ENCODE results near the gene TBCB. TPM values are rescaled to one million over a fixed set of nuclear protein-coding genes. Genes with fewer than 3 reads are reported as not detected.

TBCB gene
- total RNA-seq, 4 donors from 2014 or later, result 89.8 to 132 (median 111) TPM

DNA sequence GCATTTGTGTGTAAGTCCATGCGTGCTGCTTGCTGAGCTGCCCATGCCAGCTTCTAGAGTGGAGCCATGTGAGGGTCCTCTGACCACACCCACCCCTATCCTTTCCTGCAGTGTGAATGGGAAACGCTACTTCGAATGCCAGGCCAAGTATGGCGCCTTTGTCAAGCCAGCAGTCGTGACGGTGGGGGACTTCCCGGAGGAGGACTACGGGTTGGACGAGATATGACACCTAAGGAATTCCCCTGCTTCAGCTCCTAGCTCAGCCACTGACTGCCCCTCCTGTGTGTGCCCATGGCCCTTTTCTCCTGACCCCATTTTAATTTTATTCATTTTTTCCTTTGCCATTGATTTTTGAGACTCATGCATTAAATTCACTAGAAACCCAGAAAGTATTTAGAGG is 10.3 kb downstream of the TBCB start:
- TF ChIP-seq, protein P1, sequence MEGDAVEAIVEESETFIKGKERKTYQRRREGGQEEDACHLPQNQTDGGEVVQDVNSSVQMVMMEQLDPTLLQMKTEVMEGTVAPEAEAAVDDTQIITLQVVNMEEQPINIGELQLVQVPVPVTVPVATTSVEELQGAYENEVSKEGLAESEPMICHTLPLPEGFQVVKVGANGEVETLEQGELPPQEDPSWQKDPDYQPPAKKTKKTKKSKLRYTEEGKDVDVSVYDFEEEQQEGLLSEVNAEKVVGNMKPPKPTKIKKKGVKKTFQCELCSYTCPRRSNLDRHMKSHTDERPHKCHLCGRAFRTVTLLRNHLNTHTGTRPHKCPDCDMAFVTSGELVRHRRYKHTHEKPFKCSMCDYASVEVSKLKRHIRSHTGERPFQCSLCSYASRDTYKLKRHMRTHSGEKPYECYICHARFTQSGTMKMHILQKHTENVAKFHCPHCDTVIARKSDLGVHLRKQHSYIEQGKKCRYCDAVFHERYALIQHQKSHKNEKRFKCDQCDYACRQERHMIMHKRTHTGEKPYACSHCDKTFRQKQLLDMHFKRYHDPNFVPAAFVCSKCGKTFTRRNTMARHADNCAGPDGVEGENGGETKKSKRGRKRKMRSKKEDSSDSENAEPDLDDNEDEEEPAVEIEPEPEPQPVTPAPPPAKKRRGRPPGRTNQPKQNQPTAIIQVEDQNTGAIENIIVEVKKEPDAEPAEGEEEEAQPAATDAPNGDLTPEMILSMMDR (IDR thresholded peaks at IDR 0.05; ENCODE audit: low read depth), result no peak

DNA sequence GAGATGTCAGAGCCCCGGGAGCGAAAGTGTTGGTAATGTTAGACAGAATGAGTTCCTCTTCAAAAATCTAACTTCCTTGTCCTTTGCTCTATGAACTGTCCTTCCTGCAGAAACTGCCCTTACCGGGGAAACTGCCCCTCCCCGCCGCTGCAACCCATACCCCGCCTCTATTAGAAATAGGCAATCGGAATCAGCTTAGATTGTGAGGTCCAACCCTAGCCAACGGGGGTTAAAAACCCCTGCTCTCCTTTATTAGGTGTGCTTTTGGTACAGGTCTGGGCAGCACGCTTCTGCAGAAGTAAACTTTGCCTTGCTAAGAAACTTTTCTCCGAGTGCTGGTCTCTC is 13.1 kb downstream of the TBCB start:
- TF ChIP-seq, protein P1 (IDR thresholded peaks at IDR 0.05; ENCODE audit: low read depth), result no peak

DNA sequence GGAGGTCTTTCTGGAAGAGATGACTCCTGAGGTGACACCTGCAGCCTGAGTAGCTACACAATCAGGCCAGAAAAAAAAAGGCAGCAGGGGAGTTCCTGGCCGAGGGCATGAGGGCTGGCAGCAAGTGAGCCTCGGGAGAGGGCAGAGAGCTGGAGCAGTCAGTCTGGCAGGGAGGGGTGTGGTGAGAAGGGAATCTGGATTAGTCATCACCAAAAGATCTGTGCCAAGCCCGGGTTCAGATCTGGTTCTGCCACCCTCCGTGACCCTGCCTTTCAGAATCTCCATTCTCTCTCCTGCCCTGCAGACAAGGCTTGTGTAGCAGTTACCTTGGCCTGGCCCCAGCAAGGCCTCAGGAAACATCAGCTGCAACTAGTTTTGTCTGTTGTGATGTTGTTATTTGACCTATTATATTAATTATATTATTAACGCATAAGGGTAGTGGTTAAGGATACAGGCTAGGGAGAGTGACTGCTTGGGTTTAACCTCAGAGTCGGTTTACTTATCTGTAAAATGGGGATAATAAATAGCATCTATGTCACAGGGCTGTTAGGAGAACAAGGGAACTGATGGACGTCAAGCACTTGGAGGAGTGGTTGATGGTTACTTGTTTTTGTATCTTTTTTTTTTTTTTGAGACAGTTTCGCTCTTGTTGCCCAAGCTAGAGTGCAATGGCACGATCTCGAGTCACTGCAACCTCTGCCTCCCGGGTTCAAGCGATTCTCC is 21.9 kb downstream of the TBCB start:
- TF ChIP-seq, protein P1 (IDR thresholded peaks at IDR 0.05; ENCODE audit: low read depth), result no peak

DNA sequence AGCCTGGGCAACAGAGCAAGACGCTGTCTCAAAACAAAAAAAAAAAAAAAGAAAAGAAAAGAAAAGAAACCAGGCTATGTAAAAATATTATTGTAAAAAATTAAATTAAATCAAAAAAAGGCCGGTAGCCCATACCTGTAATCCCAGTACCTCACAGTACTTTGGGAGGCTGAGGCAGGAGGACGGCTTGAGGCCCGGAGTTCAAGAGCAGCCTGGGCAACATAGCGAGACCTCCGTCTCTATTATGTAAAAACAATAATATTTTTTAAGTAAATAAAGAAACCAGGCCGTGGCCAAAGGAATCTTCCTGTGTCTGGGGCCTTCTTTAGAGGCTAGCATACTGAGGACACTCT is 23.8 kb downstream of the TBCB start:
- TF ChIP-seq, protein P1 (IDR thresholded peaks at IDR 0.05; ENCODE audit: low read depth), result no peak

DNA sequence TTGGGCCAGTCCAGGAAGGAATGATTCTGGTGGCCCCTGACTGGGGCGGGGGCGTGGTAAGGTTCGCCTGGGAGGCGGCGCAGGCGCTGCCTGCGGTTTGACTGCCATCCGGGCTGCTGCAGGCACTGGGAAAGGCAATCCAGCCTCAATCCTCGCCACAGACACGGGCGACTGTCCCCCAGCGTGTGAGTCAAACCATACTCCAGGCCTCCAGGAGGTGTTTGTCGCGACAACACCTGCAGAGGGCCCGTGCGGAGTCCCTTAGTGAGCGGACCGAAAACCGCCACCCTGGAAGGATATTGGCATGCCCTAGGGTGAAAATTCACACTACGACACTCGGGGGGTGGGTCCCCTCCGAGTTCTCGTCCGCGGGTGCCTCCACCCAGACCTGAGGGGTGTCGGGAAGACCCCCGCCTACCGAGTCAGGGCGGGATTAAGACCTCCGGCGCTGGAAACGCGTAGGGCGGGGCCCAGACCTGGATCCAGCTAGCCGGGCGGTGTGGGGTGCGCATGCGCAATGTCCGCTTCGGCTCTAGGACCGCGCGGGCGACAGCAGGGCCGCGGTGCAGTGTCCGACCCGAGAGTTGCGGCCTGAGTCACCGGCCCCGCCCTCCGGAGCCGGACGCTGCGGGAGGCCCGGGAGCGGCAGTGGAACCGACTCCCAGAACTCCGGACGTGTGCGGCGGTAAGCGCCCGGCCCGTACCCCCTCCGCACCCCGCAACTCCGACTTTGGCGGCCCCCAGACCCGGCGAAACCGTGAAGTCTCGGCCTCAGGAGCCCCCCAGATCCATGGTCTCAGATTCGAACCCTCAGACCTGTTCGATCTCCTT is 24.4 kb downstream of the TBCB start, which contains the start of gene CAPNS1:
Gene CAPNS1 (plus strand): TSS at position 594 of the 831 bp plus-strand sequence. CDS start 946 bp downstream, outside the sequence.
- TF ChIP-seq, protein P1 (IDR thresholded peaks at IDR 0.05; ENCODE audit: low read depth), result no peak

DNA sequence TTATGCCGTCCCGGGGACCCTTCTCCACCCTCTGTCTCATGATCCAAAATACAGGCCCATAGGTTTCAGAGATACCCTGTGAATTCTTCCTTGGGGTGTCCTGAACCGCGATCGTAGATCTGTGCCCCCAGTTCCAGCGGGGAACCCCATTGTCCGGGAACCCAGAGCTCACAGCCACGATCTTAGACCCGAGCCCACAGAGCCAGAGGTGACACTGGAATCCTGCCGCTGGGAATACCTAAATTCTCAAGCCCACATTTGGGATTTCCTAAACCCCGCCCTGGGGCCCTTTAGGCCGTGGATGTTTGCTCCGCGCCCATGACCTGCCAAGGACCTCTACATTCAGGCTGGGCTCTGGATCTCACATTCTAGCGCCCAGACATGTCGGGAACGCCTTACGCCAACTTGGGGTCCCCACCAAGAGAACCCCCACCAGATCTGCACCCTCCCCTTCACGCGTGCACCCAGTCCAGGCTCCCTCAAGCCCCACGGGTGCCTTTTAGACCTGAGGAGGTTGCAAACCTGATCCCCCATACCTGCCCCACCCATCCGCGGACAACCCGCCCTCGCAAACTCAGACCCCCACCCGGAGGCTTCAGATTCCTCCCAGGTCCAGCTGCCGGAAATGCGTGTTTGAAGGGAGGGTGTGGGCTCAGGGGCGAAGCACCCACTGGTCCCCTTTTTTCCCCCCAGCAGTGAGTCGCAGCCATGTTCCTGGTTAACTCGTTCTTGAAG is 25.2 kb downstream of the TBCB start:
- TF ChIP-seq, protein P1 (IDR thresholded peaks at IDR 0.05; ENCODE audit: low read depth), result no peak

Measured in subcutaneous adipose tissue (tissue), 4 donors.